Right kidney (tissue), 1 donor: ENCODE measurements around the gene ACO2.
A peak's percentile ranks its signal among the peaks of the same experiment; 100 is the strongest.

Experiments used
- DNase-seq: peaks from one replicate; pipeline ENCODE4 v3.0.0-alpha.2; 2016

Gene ACO2

DNA sequence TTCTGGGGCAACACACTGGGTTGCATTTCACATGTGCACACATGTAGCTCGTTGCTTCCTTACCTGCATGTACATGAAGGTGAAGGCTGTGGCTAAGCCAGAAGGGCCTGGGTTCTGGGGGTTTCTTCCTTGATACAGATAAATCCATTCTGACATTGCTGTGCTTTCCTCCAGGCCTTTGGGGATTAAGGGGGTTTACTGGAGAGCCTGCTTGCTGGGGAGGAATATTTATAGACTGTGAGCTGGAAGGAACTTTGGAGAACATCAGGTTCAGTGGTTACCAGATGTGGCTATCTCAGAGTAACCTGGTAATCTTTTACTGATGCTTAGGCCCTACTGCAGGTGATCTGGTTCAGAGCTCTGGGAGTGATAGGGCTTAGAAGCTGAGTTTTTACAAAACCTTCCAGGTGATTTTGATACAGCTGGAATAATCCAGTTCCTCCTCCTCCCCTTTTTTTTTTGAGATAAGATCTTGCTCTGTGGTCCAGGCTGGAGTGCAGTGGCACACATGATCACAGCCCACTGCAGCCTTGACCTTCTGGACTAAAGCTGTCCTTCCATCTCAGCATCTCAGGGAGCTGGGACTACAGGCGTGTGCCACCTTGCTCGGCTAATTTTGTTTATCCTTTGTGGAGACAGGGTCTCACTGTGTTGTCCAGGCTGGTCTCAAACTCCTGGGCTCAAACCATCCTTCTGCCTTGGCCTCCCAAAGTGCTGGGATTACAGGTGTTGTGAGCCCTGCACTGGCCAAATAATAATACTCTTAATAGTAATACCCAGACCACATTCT lies 19.9 kb downstream of the ACO2 start:
- DNase-seq = no peak

DNA sequence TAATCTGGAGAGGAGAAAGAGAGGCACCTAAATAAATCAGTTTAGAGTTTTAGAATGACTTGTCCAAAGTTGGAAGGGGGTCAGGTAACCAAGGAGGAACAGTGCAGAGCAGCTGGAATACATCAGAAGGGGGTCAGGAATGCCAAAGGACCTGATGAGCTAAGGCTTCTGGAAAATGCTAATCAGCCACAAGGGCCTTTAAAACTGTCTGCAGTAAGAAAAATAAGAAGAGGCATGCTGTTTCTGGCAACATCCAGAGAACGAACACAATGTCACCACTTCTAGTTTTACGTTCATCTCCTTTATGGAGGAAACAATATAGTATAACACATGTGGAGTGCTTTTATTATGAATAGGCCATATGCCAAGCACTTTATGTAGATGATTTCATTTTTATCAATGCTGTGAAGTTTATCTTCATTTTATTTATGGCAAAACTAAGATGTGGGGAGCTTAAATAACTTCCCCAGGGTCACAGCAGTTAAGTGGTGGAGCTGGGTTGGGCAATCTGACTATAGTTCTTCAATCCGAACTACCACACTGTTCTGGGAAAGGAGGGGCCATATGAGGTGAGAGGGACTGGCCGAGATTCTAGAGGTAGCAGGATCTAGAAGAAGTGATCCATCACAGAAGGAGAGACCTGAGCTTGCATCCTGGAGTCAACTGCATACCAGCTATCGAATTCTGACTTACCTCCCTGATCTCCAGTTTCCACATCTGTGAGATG lies 22.6 kb downstream of the ACO2 start:
- DNase-seq = no peak

DNA sequence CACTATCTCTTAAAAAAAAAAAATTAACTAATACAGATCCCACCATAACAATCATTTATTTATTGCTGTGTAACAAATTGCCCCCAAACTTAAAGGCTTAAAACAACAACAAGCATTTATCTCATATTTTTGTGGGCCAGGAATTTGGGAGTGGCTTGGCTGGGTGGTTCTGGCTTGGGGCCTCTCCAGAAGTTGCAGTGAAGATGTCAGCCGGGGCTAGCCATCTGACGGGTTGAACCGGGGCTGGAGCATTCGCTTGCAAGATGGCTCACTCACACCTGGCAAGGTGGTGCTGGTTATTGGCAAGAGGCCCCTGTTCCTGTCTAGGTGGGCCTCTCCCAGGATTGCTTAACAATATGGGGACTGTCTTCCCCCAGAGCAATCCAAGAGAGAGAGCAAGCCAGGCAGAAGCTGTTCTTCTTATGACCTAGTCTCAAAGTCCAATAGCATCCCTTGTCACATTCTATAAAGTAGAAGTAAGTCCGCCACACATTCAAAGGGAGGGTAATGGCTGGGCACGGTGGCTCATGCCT lies 29.5 kb downstream of the ACO2 start:
- no peak for DNase-seq

DNA sequence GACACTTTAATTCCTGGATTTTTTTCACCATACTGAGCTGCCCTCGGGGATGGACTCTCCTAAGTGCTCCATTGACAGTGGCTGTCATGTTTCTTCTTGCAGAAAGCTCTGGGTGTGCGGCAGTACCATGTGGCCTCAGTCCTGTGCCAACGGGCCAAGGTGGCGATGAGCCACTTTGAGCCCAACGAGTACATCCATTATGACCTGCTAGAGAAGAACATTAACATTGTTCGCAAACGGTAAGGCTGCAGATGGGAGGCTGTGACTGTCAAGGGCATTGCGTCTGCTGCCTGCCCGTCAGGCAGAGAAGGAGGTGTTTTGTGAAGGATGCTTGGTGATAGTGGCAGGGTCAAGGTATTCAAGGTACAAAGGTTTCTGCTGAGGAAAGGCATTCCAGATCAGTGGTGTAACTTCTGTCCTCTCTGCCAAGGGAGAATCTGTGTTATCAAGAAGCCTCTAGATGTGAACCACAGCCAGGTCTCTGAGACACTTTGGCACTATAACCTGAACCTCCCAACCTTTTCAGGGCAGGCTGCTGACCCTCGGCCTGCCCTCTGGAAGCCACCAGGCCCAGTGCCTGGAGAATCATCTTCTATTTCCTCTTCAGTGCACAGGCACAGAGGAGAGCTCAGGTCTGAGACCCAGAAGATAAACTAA lies 30.8 kb downstream of the ACO2 start:
- no peak for DNase-seq

DNA sequence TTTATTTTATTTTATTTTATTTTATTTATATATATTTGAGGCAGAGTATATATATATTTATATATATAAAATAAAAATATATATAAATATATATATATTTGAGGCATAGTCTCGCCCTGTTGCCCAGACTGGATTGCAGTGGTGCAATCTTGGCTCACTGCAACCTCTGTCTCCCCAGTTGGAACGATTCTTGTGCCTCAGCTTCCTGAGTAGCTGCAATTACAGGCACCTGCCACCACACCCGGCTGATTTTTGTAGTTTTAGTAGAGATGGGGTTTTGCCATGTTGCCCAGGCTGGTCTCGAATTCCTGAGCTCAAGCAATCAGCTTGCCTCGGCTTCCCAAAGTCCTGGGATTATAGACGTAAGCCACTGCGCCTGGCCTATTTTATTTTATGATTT lies 31.4 kb downstream of the ACO2 start:
- DNase-seq = no peak

DNA sequence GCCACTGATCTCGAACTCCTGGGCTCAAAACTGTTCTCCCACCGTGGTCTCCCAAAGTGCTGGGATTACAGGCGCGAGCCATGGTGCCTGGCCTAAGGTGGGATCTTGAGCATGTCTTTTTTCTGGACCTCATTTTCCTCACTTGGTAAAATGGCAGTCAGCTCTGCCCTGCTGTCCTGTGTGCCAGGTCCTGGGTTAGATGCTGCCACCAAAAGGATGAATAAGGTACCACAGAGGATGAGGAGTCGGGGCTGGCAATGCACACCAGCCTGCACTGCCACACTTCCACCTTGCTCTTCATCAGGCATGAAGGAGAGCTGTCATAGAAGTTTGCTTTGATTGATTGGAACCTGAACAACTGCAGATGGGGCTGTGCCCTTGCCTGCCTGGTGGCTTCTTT lies 32.3 kb downstream of the ACO2 start:
- DNase-seq = no peak

DNA sequence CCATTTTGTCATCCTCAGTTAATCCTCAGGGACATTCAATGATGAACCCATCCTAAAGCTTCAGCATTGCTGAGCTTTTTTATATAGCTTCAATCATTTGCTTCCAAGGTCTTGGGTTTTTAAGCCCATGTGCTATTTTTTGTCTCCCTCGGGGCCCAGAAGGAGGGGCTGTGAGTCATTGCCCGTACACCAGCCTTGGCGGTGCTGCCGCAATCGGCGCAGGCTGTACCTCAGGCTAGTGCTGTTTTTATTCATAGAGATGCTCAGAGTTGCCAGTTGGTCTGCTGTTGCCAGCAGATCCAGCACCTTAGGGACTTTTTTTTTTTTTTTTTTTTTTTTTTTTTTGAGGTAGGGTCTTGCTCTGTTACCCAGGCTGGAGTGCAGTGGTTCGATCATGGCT lies 35.5 kb downstream of the ACO2 start:
- no peak for DNase-seq

DNA sequence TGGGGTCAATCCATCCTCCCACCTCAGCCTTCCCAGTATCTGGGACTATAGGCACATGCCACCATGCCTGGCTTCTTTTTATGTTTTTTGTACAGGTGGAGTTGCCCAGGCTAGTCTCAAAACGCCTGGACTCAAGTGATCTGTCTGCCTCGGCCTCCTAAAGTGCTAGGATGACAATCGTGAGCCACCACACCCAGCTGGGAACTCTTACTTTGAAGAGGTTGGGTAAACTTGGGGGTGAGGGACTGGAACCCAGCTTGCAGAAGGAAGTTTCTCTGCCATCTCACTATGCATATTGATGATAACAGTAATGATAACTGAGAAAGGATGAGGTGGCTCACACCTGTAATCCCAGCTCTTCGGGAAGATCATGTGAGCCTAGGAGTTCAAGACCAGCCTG lies 35.9 kb downstream of the ACO2 start:
- no peak for DNase-seq

DNA sequence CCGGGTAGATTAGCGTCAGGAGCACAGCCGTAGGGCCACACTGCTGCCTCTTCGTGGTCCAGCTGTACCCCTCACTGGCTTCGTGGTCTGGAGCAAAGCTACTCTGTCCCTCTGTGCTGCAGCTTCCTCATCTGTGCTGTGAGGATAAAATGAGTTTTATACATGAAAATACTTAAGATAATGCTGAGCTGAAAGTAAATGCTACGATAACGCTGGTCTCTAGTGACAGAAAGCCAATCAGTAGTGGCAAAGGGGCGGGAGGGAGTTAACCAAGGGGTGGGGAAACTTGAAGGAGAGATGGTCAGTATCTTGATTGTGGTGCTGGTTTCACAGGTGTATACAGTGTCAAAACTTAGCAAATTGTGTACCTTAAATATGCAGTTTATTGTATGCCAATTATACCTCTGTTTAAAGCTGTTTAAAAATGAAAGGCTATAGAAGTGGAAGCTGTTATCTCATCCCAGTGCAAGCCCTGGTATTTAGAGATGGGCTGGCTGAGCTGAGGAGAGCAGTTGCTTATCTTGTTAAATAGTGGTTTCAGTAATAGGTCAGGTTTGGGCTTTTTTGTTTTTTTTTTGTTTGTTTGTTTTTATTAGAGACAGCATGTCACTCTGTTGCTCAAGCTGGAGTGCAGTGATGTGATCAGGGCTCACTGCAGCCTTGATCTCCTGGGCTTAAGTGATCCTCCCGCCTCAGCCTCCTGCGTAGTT lies 36.7 kb downstream of the ACO2 start:
- no peak for DNase-seq

DNA sequence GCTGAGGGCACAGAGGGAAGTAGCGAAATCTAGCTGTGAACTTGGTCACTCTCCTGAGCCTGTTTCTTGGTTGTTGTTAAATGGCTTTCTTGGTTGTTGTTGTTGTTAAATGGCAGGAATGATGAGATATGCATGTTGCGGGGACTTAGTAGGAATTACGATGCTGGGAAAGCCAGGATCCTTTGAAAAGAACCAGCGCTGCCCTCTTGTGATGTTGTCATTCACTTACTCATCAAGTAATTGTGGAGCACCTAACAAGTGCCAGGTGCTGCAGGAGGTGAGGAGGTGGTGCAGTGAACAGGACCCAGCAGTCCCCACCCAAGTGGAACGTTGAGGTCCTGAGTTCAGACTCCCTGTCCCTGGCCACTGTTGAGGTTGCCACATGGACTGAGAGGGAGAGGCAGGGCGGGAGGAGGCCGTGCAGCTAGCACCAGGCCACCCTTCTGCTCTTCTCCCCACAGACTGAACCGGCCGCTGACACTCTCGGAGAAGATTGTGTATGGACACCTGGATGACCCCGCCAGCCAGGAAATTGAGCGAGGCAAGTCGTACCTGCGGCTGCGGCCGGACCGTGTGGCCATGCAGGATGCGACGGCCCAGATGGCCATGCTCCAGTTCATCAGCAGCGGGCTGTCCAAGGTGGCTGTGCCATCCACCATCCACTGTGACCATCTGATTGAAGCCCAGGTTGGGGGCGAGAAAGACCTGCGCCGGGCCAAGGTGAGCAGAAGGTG lies 38.6 kb downstream of the ACO2 start:
- DNase-seq = no peak

DNA sequence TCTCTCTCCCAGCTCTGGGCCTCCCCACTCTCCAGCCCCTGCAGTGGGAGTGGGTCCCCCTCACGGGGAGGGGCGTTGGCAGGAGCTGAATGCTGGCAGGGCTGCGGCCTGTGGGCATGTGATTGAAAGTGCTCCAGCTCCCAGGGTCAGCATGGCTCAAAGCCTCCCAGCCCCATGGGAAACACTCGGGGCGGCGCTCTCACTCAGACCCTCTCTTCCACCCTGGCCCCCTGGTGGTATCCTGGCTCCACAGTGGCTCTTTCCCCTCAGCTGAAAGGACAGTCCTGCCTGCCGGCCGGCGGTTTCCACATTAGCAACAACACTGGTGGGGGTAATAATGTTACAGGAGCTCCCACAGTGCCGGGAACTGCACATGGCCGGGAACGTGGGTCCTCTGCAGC lies 39.9 kb downstream of the ACO2 start:
- DNase-seq = no peak

DNA sequence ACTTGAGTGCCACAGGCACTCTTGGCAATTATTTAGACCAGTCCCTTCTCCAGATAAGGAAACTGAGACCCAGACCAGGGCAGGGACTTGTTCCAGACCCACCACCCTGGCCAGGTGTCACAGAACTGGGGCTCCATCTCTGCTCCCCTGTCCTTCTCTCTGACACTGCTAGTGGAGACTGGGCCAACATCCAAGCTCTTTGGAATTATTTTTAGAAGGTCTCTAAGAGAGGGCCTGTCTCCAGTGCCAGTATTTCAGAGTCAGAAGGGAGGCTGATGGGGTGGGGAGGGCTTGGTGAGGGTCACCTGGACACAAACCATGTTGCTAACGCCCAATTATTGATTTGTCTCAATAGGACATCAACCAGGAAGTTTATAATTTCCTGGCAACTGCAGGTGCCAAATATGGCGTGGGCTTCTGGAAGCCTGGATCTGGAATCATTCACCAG lies 42.6 kb downstream of the ACO2 start:
- no peak for DNase-seq

DNA sequence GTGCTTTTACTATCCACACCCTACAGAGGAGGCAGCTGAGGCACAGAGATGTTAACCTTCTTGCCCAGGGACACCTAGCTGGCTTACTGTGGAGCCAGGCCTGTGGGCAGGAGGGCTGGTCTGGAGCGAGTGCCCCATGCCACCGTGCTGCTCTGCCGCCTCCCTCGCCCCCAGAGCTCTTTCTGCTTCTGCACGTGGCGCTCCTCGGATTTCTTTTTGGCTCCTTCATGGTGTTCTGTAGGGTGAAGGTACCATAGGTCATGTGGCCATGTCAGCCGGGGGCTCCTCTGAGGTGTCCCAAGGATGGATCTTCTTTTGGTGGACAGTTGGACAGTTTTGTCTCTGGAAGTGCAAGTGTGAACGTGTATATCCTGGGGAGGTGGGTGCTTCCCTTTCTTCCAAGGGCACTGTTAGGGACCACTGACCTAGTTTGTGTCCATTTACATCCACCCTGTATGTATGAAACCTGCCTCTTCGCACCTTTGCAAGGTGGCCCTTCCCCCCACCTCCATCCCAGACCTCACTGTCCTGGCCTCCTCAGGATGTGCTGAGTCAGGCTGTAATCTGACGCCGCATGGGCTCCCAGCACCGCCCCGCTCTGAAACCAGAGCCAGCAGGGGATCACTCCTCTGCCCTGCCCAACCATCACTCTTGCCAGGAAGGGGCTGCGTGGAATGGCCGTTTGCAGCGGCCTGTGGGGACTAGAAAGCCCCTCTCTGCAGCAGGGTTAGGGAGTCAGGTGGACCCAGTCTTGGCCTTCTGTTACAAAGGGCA lies 43.7 kb downstream of the ACO2 start:
- DNase-seq = peak; percentile 52

DNA sequence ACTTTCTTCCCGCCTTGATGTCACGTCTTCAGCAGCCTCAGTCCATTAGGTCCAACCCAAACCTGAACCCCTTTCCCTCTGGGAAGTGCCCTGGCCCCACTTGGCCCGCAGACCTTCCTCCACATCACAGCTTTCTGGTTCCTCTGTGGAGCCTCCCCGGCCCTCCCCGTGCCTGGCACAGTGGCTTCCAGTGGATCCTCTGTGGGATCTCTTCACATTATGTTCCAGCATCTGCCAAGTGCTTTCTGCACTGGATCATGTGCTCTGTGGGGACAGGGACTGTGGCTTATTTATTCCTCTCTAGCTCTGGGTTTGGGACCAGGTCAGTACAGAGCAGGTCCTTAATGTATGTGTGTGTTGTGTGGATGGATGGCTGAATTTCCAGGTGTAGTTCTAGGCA lies 44.5 kb downstream of the ACO2 start:
- DNase-seq = no peak

DNA sequence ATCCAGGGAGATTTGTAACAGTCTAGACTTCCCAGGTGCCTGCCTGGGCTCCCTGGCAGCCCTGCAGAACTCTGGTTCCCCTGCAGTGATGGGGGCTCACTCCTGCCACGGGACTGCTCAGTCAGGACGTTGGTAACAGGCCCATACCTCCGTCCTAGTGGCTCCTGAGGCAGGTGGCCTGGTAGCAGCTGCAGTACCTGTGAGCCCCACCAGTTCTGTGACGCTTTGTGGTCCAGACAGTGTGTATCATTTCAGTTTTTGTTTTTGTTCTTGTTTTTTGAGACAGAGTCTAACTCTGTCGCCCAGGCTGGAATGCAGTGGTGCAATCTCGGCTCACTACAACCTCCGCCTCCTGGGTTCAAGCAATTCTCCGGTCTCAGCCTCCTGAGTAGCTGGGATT lies 47.5 kb downstream of the ACO2 start:
- no peak for DNase-seq

DNA sequence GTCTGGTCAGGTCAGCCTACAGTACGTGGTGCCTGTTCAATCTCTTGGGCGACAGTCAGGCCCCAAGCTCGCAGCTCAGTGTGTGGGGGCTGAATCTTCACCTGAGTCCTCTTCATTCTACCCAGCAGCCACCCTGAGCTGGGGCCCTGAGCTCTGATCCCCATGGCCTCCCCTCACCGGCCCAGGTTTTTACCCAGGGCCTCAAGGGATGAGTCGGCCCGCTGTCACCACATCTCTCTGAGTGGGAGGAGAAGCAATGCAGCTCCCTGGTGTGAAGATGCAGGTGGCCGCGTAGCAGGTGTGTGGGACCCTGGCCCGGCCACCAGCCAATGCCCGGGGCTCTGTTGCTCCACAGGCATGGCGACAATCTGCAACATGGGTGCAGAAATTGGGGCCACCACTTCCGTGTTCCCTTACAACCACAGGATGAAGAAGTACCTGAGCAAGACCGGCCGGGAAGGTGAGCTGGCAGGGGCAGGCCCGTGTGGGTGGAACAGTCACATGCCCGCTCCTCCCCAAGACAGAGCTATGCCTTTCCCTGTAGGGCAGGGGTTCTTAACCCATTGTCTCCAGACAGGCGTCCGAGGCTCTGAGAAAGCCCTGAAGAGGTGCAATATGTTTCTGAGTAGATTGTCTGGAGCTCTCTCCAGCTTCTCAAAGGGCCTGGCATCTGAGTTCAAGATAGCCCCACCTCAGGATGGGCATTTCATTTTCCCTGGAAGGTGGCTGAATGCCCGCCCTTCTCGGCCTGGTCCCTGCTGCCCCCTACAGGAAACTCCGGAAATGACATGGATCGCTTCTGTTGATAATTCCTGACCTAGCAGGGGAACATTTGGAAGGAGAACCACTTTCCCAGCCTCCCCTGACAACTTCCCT lies 48.5 kb downstream of the ACO2 start:
- DNase-seq = peak; percentile 54

DNA sequence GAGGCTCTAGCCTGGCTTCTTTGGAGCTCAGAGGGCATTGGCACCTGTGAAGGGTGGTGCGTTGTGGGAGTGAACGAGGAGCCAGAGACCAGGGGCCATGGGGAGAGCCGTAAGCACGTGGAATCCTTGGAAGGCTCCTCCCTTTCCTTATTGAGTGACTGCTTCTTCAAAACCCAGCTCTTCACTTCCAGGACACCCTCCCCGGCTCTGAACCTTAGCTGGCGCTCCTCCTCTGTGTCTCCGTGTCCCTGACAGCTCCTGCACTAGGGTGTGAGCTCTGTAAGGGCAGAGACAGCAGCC lies 49.1 kb downstream of the ACO2 start:
- no peak for DNase-seq

DNA sequence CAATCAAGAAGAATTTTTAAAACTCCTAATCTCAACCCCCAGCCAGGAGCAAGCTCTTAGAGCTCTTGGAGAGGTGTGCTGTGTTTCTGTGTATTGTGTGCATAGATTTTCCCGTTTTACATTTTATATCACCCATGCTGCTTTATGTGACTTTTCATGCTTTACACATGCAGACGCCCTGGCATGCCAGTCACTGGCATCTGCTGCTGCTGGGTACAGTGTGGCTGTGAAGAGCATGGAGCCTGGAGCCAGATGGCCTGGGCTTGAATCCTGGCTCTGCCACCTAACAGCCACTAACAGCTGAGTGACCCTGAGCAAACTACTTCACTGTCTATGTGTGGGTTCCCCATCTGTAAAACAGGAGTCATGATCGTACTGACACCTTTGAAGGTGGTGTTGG lies 52.2 kb downstream of the ACO2 start:
- no peak for DNase-seq

DNA sequence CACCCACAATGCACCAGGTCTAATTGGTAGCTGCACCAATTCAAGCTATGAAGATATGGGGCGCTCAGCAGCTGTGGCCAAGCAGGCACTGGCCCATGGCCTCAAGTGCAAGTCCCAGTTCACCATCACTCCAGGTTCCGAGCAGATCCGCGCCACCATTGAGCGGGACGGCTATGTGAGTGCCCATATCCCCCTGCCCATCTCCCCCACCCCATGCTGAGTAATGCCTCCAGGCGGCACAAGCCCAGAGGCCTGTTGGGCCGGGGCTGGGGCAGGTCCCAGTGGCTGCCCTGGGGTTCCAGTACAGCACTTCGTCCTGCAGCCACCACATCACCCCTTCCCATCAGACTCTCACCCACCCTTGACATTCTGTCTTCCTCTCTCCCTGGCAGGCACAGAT lies 53.9 kb downstream of the ACO2 start:
- no peak for DNase-seq
